Measurements from ENCODE around the gene VILL. TPM values are rescaled to one million over a fixed set of nuclear protein-coding genes. Genes with fewer than 3 reads are reported as not detected.

The VILL gene
- total and polyA plus RNA-seq, 12 donors: 1.2 to 6.4 (median 2.4) TPM

DNA sequence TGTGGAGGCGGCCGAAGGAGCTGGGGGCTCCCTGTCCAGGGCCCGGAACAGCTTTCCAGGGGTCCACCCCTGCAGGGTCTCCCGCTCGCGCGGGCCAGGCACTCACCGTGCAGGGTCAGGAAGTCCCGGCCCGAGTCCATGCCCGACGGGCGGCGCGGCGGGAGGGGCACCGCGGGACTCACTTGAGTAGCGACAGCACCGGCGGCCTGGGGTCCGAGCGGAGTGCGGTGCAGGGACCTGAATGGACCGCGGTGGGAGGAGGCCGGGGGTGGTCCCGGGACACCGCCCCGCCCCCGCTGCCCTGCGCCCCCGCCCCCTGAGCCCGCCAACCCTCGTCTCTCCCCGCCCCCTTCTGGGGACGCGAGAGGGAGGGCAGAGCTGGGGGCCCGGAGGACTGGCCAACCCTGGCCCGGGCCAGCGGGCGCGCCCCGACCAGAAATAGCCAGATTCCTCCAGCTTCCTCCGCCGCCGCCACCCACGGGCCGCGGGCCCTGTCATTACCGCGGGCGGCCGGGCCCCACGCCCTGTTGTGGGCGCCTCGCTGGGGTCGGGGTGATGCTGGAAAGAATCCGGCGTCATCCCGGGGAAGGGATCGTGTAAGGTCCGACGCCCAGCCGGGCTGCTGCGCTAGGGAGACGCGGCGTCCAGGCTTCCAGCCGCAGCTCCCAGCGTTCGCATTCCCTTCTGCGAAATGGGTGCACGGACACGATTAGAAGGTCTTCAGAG is 39.0 kb downstream of the VILL start, which contains the start of gene PLCD1:
Gene PLCD1 (minus strand): TSS at position 243 of the 726 bp plus-strand sequence. CDS start 103 bp downstream, at position 140.
- H3K27ac ChIP-seq: peak within 1 kb of the TSS; percentile 48 to 88 (median 78)
- ATAC-seq (peak; percentile 27 to 57 (median 51)), DNase-seq (peak; percentile 82 to 86)
- intact Hi-C loops (cut with DNase I): no loop called here
- TF ChIP-seq, protein P1, sequence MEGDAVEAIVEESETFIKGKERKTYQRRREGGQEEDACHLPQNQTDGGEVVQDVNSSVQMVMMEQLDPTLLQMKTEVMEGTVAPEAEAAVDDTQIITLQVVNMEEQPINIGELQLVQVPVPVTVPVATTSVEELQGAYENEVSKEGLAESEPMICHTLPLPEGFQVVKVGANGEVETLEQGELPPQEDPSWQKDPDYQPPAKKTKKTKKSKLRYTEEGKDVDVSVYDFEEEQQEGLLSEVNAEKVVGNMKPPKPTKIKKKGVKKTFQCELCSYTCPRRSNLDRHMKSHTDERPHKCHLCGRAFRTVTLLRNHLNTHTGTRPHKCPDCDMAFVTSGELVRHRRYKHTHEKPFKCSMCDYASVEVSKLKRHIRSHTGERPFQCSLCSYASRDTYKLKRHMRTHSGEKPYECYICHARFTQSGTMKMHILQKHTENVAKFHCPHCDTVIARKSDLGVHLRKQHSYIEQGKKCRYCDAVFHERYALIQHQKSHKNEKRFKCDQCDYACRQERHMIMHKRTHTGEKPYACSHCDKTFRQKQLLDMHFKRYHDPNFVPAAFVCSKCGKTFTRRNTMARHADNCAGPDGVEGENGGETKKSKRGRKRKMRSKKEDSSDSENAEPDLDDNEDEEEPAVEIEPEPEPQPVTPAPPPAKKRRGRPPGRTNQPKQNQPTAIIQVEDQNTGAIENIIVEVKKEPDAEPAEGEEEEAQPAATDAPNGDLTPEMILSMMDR (IDR thresholded peaks at IDR 0.05): peak in 1 of 9 donors; percentile 3
- no peaks in the 10 kb centered on the region for H3K36me3 ChIP-seq
- H3K4me3 ChIP-seq: peak within 1 kb of the TSS; percentile 68 to 97 (median 81)
- WGBS, 2 donors: 1 to 2% methylated on average over 57 to 74 of the region's 75 CpGs
- H3K9me3 ChIP-seq: no peaks in the 10 kb centered on the region
- peaks cover 0 to 27% (median 0%) of the 10 kb centered on the region in 7 donors for H3K27me3 ChIP-seq
- H3K4me1 ChIP-seq: peaks cover 6 to 42% (median 35%) of the 10 kb centered on the region in 9 donors

DNA sequence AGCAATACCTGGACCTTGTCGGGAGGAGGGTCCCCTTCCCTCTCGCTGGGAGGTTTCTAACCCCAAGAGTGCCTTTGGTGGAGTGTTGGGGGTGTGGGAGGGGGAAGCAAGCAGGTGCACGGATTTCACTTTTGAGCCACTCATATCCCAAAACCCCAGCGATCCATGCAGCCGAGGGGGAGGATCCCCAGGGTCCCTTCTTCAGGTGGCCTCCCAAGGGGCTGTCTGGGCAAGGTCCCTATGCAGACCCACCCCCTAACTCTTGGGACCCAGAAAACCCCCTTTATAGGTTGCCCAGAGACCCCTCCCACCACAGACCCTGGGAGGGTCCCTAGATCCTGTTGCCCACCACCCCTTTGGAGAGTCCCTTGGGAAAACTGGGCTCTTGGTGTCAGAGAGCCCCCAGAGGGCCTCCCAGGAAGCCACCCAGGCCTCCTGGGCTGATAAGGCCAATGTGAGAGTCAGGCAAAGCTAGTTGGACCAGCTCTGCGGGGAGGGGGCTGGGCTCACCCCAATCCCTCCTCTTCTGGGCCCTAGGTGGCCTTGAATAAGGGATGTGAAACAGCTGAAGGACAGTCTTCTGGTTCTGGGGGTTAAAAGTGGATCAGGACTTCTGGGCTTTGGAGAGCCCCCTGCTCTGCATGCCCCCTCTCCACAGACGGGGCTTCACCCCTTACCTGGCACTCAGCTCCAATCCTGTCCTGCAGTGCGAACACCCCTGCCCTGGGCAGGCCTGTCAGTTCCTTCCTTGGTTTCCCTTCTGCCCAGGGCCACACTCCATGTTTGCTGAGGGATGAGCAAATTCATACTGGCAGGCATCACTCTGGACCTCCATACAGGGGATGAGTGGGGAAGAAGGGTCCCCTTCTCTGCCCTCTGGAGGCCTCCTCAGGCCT is 39.8 kb downstream of the VILL start:
- DNase-seq (no peak), ATAC-seq (no peak)
- peak overlapping the region; percentile 48 to 88 (median 78) for H3K27ac ChIP-seq
- TF ChIP-seq, protein P1 (IDR thresholded peaks at IDR 0.05): no peak
- intact Hi-C loops (cut with DNase I): no loop called here
- peaks cover 5 to 39% (median 34%) of the 10 kb centered on the region in 9 donors for H3K4me1 ChIP-seq
- peak overlapping the region; percentile 68 to 97 (median 81) for H3K4me3 ChIP-seq
- H3K36me3 ChIP-seq: no peaks in the 10 kb centered on the region
- 37 to 41% methylated on average over 8 of the region's 8 CpGs for WGBS, 2 donors
- no peaks in the 10 kb centered on the region for H3K9me3 ChIP-seq
- peaks cover 0 to 27% (median 0%) of the 10 kb centered on the region in 7 donors for H3K27me3 ChIP-seq

DNA sequence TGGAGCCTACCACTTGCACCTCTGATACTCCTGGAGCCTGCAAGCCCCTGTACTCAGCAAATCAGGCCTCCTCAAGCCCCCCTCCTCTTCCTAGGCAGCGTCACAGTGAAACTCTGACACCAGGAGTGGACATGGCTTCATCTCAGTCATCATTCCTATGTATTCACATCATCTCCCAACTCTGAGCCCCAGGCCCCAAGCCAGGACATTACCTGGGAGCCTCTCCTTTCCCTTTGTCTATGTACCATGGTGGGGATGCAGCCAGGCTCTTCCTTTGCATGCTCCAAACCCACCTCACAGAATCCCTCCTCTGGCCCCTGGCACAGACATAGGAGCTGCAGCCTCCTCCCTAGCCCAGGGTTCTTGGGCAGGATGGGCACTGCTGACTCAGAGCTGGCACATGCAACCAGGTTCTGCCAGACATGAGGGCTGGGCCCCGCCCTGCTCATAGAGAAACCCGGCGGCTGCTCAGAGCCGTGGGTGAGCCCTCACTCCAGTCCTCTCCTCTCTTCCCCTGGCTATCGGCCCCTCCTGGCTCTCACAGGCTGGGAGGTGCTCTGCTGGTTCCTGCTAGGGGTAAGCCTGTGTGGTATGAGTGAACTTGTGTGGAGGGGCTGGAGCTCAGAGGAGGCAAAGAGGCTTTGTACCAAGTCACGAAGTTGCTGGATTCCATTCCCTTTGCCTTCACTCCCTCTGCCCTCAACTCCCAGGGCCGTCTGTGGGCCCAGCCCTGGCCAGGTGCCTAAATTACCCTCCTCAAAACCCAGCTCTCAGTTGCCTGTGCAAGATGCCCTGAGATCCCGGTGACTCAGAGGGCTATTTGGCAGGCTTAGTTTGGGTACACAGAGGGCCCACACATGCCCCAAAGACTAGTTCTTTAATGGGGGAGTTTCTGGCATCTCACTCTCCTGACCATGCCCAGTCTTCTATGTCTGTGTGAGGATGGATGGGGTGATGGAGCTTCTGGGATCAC is 40.7 kb downstream of the VILL start:
- Histone ChIP-seq H3K27me3 (peaks cover 0 to 27% (median 0%) of the 10 kb centered on the region in 7 donors), H3K9me3 (no peaks in the 10 kb centered on the region), H3K36me3 (no peaks in the 10 kb centered on the region), H3K27ac (peak overlapping the region in 2 of 10 donors; percentile 48 to 77), H3K4me3 (no peak overlapping the region), H3K4me1 (peaks cover 0 to 32% (median 26%) of the 10 kb centered on the region in 9 donors)
- TF ChIP-seq, protein P1 (IDR thresholded peaks at IDR 0.05): no peak
- intact Hi-C loops (cut with DNase I): no loop called here
- ATAC-seq (peak in 5 of 8 donors; percentile 11 to 32 (median 20)), DNase-seq (no peak)
- 54 to 61% methylated on average over 9 of the region's 9 CpGs for WGBS, 2 donors
